Measurements from ENCODE around the gene ANKRD33B. TPM values are rescaled to one million over a fixed set of nuclear protein-coding genes. Genes with fewer than 3 reads are reported as not detected.
A peak's percentile ranks its signal among the peaks of the same experiment; 100 is the strongest.

ANKRD33B gene
- total and polyA plus RNA-seq, 9 of the 15 experiments (the other 6 are each of a cell fraction or from before 2014, with no cell fraction given), result 0.10 to 1.7 (median 0.40) TPM

DNA sequence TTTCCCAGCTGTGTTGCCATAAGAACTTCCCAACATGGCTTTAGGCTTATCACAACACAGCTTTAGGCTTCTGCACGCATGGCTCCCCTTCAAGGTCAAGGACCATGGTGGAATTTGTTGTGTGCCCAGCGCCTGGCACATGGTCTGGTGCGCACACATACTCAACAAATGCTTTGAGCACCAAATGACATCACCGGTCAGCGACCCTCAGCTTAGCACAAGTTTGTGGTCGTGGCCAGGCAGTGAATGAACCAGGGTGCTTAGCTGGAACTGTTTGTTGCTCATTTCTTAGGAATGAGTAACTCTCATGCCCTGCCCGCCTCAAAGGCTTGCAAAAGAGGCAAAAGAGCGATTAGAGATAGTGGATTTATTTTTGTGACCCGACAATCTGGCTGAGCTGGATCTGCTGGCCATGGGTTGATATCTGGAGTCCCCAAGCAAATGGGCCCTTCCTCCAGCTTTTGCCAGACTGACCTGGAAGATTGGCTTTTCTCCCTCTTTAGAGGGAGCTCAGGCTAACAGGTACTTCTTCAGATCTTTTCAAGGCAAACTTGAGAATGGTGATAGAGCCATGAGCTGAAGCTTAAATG is 138.3 kb downstream of the ANKRD33B start (continued):
- TF ChIP-seq, protein P1, sequence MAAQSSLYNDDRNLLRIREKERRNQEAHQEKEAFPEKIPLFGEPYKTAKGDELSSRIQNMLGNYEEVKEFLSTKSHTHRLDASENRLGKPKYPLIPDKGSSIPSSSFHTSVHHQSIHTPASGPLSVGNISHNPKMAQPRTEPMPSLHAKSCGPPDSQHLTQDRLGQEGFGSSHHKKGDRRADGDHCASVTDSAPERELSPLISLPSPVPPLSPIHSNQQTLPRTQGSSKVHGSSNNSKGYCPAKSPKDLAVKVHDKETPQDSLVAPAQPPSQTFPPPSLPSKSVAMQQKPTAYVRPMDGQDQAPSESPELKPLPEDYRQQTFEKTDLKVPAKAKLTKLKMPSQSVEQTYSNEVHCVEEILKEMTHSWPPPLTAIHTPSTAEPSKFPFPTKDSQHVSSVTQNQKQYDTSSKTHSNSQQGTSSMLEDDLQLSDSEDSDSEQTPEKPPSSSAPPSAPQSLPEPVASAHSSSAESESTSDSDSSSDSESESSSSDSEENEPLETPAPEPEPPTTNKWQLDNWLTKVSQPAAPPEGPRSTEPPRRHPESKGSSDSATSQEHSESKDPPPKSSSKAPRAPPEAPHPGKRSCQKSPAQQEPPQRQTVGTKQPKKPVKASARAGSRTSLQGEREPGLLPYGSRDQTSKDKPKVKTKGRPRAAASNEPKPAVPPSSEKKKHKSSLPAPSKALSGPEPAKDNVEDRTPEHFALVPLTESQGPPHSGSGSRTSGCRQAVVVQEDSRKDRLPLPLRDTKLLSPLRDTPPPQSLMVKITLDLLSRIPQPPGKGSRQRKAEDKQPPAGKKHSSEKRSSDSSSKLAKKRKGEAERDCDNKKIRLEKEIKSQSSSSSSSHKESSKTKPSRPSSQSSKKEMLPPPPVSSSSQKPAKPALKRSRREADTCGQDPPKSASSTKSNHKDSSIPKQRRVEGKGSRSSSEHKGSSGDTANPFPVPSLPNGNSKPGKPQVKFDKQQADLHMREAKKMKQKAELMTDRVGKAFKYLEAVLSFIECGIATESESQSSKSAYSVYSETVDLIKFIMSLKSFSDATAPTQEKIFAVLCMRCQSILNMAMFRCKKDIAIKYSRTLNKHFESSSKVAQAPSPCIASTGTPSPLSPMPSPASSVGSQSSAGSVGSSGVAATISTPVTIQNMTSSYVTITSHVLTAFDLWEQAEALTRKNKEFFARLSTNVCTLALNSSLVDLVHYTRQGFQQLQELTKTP (IDR thresholded peaks at IDR 0.05; ENCODE audit: low read depth in 1 of 2, partially characterized antibody in 2 of 2), result no peak
- TF ChIP-seq, protein P2, sequence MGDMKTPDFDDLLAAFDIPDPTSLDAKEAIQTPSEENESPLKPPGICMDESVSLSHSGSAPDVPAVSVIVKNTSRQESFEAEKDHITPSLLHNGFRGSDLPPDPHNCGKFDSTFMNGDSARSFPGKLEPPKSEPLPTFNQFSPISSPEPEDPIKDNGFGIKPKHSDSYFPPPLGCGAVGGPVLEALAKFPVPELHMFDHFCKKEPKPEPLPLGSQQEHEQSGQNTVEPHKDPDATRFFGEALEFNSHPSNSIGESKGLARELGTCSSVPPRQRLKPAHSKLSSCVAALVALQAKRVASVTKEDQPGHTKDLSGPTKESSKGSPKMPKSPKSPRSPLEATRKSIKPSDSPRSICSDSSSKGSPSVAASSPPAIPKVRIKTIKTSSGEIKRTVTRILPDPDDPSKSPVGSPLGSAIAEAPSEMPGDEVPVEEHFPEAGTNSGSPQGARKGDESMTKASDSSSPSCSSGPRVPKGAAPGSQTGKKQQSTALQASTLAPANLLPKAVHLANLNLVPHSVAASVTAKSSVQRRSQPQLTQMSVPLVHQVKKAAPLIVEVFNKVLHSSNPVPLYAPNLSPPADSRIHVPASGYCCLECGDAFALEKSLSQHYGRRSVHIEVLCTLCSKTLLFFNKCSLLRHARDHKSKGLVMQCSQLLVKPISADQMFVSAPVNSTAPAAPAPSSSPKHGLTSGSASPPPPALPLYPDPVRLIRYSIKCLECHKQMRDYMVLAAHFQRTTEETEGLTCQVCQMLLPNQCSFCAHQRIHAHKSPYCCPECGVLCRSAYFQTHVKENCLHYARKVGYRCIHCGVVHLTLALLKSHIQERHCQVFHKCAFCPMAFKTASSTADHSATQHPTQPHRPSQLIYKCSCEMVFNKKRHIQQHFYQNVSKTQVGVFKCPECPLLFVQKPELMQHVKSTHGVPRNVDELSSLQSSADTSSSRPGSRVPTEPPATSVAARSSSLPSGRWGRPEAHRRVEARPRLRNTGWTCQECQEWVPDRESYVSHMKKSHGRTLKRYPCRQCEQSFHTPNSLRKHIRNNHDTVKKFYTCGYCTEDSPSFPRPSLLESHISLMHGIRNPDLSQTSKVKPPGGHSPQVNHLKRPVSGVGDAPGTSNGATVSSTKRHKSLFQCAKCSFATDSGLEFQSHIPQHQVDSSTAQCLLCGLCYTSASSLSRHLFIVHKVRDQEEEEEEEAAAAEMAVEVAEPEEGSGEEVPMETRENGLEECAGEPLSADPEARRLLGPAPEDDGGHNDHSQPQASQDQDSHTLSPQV (IDR thresholded peaks at IDR 0.05), result 0 out of 2 replicates have a peak, but pooled peaks have one; percentile 44
- TF ChIP-seq, protein P3, sequence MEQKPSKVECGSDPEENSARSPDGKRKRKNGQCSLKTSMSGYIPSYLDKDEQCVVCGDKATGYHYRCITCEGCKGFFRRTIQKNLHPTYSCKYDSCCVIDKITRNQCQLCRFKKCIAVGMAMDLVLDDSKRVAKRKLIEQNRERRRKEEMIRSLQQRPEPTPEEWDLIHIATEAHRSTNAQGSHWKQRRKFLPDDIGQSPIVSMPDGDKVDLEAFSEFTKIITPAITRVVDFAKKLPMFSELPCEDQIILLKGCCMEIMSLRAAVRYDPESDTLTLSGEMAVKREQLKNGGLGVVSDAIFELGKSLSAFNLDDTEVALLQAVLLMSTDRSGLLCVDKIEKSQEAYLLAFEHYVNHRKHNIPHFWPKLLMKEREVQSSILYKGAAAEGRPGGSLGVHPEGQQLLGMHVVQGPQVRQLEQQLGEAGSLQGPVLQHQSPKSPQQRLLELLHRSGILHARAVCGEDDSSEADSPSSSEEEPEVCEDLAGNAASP (IDR thresholded peaks at IDR 0.05), result no peak
- no peak for TF ChIP-seq SLC30A9 (CRISPR knock-in tag; IDR thresholded peaks at IDR 0.05)
- TF ChIP-seq CCNT2 (IDR thresholded peaks at IDR 0.05; ENCODE audit: borderline replicate concordance, extremely low read depth, insufficient read length, low read depth, low read length), result no peak
- peak; percentile 55 for TF ChIP-seq JUND (IDR thresholded peaks at IDR 0.05; ENCODE audit: borderline replicate concordance, low read depth, low read length)
- no peak for TF ChIP-seq JUND (tag; IDR thresholded peaks at IDR 0.05; ENCODE audit: borderline replicate concordance, low read depth, low read length)
- TF ChIP-seq, protein P4, sequence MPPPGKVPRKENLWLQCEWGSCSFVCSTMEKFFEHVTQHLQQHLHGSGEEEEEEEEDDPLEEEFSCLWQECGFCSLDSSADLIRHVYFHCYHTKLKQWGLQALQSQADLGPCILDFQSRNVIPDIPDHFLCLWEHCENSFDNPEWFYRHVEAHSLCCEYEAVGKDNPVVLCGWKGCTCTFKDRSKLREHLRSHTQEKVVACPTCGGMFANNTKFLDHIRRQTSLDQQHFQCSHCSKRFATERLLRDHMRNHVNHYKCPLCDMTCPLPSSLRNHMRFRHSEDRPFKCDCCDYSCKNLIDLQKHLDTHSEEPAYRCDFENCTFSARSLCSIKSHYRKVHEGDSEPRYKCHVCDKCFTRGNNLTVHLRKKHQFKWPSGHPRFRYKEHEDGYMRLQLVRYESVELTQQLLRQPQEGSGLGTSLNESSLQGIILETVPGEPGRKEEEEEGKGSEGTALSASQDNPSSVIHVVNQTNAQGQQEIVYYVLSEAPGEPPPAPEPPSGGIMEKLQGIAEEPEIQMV (tag; conservative IDR thresholded peaks at IDR 0.05; ENCODE audit: low read depth), result no peak
- TF ChIP-seq ZC3H4 (CRISPR knock-in tag; IDR thresholded peaks at IDR 0.05; ENCODE audit: borderline replicate concordance), result peak; percentile 76
- no peak for TF ChIP-seq ZKSCAN8 (CRISPR knock-in tag; IDR thresholded peaks at IDR 0.05)
- 0 out of 2 replicates have a peak, but pooled peaks have one; percentile 25 for TF ChIP-seq HSF4 (CRISPR knock-in tag; IDR thresholded peaks at IDR 0.05; ENCODE audit: borderline replicate concordance)
- TF ChIP-seq ZNF282 (CRISPR knock-in tag; IDR thresholded peaks at IDR 0.05), result no peak
- TF ChIP-seq ZNF24 (IDR thresholded peaks at IDR 0.05), result no peak
- TF ChIP-seq TEAD4 (IDR thresholded peaks at IDR 0.05; ENCODE audit: low read length), result peak; percentile 80
- TF ChIP-seq TEAD4 (CRISPR knock-in tag; IDR thresholded peaks at IDR 0.05; ENCODE audit: borderline replicate concordance), result no peak
- peak; percentile 81 for TF ChIP-seq POLR2AphosphoS5 (IDR thresholded peaks at IDR 0.05; ENCODE audit: control insufficient read depth, insufficient read depth, low read depth, low read length)

Measured in K562 (cell line).